Vagina (tissue), 2 donors: ENCODE results near the gene SP1.

Experiments used
- CTCF ChIP-seq, 3 experiments: fragments of 450-650 bp in 2 of 3; fragments of 200-600 bp in 1 of 3; sonication (generic) in 1 of 3; IDR thresholded peaks; one replicate each; pipeline ENCODE4 v1.5.1; 2017 to 2019; ENCODE audit warnings: antibody characterized with exemption in 3 of 3, mild to moderate bottlenecking in 2 of 3, moderate library complexity in 2 of 3
- POLR2A ChIP-seq, 2 donors: fragments of 450-650 bp; IDR thresholded peaks; one replicate each; pipeline ENCODE4 v1.6.1; 2017; ENCODE audit warnings: antibody characterized with exemption in 2 of 2, mild to moderate bottlenecking in 2 of 2, moderate library complexity in 2 of 2
- POLR2AphosphoS5 ChIP-seq, 2 donors: sonication (generic); formaldehyde crosslinking; IDR thresholded peaks; one replicate each; pipeline ENCODE4 v1.9.0; 2017; ENCODE audit warnings: antibody characterized with exemption in 2 of 2, mild to moderate bottlenecking in 2 of 2, low read depth in 1 of 2; ENCODE audit not compliant: insufficient read depth in 1 of 2

- no peak for TF ChIP-seq CTCF (IDR thresholded peaks at IDR 0.05)
- TF ChIP-seq POLR2A (IDR thresholded peaks at IDR 0.05): no peak
- TF ChIP-seq POLR2AphosphoS5 (IDR thresholded peaks at IDR 0.05; ENCODE audit: insufficient read depth in 1 of 2, low read depth in 1 of 2): no peak
Measured at GRCh38 chr12:53414756-53415417, 34.9 kb downstream of the SP1 start.
